Esophagus muscularis mucosa (tissue), 4 donors: Measurements from ENCODE around the gene KYAT1. TPM values are rescaled to one million over a fixed set of nuclear protein-coding genes. Genes with fewer than 3 reads are reported as not detected.
A peak's percentile ranks its signal among the peaks of the same experiment; 100 is the strongest.

Source experiments
- DNase-seq: peaks from one replicate; pipeline ENCODE4 v3.0.0-alpha.2; 2017; ENCODE audit errors: extremely low spot score
- H3K27ac ChIP-seq, 4 donors: fragments of 200-600 bp; sonication (generic); replicated peaks in 1 of 4; 1 replicate in 3 of 4; 2 replicates in 1 of 4; pipeline ENCODE4 v1.5.1; 2016 to 2019; ENCODE audit warnings: mild to moderate bottlenecking in 1 of 4
- H3K27me3 ChIP-seq, 4 donors: fragments of 200-600 bp; sonication (generic); one replicate each; pipeline versions ENCODE4 v1.5.1 to v1.6.0; 2016 to 2019
- H3K36me3 ChIP-seq, 4 donors: fragments of 200-600 bp; sonication (generic); one replicate each; pipeline ENCODE4 v1.5.1; 2016 to 2019
- H3K4me1 ChIP-seq, 4 donors: fragments of 200-600 bp; sonication (generic); one replicate each; pipeline ENCODE4 v1.5.1; 2016 to 2019
- H3K4me3 ChIP-seq, 4 donors: fragments of 200-600 bp; sonication (generic); 1 replicate in 2 of 4; 2 replicates in 2 of 4; pipeline ENCODE4 v1.5.1; 2016 to 2019; ENCODE audit warnings: mild to moderate bottlenecking in 4 of 4, moderate library complexity in 1 of 4
- H3K9me3 ChIP-seq, 4 donors: fragments of 200-600 bp; sonication (generic); 1 replicate in 3 of 4; 2 replicates in 1 of 4; pipeline ENCODE4 v1.5.1; 2016 to 2019
- EP300 ChIP-seq: sonication (generic); formaldehyde crosslinking; IDR thresholded peaks from one replicate; pipeline ENCODE4 v1.6.1; 2017; ENCODE audit warnings: antibody characterized with exemption
- POLR2A ChIP-seq: fragments of 450-650 bp; IDR thresholded peaks from one replicate; pipeline ENCODE4 v1.6.1; 2017; ENCODE audit warnings: antibody characterized with exemption, moderate library complexity, mild to moderate bottlenecking, low read depth
- POLR2AphosphoS5 ChIP-seq, 2 donors: sonication (generic); formaldehyde crosslinking; IDR thresholded peaks; one replicate each; pipeline ENCODE4 v1.6.1; 2017; ENCODE audit warnings: antibody characterized with exemption in 2 of 2
- WGBS: methylation state at CpG from one replicate; pipeline ENCODE4 v1.1.5; 2018; 5-methylcytosine and 5-hydroxymethylcytosine counted together
- intact Hi-C: fragments of 100-400 bp; cut with DNase I; formaldehyde crosslinking; loops from one replicate; pipeline ENCODE4 v1.15.1; 2023
- total RNA-seq, 4 donors: library from RNA; depleted of rRNA; stranded (reverse); fragments of >200 nt; gene quantifications; one replicate each; pipeline versions ENCODE4 v1.1.0 to v1.2.1, GENCODE V29; 2016
- TF ChIP-seq, protein P1 (sequence below), 3 experiments: fragments of 200-600 bp in 2 of 3; fragments of 450-650 bp in 1 of 3; sonication (generic) in 2 of 3; IDR thresholded peaks; one replicate each; pipeline ENCODE4 v1.5.1; 2017 to 2019; ENCODE audit warnings: antibody characterized with exemption in 3 of 3, mild to moderate bottlenecking in 2 of 3, moderate library complexity in 1 of 3

The KYAT1 gene
- total RNA-seq, 4 donors from 2014 or later = 4.3 to 8.4 (median 6.2) TPM

DNA sequence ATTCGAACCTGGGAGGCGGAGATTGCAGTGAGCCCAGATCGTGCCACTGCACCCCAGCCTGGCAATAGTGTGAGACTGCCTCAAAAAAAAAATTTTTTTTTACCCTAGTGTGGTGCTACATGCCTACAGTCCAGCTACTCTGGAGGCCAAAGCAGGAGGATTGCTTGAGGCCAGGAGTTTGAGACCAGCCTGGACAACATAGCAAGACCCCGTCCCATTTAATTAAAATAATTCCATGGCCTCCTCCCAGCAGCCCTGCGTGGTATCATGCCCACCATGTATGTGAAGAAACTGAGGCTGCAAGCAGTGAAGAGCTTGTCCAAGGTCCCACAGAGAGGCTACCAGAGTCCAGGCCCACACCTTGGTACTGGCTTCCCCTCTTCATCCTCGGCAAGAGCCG, 19.6 kb upstream of the KYAT1 start:
- H3K27me3 ChIP-seq = no peaks in the 10 kb centered on the region
- H3K4me3 ChIP-seq = no peak overlapping the region
- peak overlapping the region; percentile 23 to 72 (median 56) for H3K27ac ChIP-seq
- H3K9me3 ChIP-seq = no peaks in the 10 kb centered on the region
- TF ChIP-seq, protein P1, sequence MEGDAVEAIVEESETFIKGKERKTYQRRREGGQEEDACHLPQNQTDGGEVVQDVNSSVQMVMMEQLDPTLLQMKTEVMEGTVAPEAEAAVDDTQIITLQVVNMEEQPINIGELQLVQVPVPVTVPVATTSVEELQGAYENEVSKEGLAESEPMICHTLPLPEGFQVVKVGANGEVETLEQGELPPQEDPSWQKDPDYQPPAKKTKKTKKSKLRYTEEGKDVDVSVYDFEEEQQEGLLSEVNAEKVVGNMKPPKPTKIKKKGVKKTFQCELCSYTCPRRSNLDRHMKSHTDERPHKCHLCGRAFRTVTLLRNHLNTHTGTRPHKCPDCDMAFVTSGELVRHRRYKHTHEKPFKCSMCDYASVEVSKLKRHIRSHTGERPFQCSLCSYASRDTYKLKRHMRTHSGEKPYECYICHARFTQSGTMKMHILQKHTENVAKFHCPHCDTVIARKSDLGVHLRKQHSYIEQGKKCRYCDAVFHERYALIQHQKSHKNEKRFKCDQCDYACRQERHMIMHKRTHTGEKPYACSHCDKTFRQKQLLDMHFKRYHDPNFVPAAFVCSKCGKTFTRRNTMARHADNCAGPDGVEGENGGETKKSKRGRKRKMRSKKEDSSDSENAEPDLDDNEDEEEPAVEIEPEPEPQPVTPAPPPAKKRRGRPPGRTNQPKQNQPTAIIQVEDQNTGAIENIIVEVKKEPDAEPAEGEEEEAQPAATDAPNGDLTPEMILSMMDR (IDR thresholded peaks at IDR 0.05) = no peak
- no peak for TF ChIP-seq EP300
- TF ChIP-seq POLR2A = no peak
- TF ChIP-seq POLR2AphosphoS5 (IDR thresholded peaks at IDR 0.05) = no peak
- WGBS = 85% methylated on average over 7 of the region's 7 CpGs
- DNase-seq = no peak
- peaks cover 0 to 58% (median 42%) of the 10 kb centered on the region in 4 donors for H3K36me3 ChIP-seq
- peaks cover 41 to 54% (median 49%) of the 10 kb centered on the region in 4 donors for H3K4me1 ChIP-seq
- intact Hi-C loops = no loop called here

DNA sequence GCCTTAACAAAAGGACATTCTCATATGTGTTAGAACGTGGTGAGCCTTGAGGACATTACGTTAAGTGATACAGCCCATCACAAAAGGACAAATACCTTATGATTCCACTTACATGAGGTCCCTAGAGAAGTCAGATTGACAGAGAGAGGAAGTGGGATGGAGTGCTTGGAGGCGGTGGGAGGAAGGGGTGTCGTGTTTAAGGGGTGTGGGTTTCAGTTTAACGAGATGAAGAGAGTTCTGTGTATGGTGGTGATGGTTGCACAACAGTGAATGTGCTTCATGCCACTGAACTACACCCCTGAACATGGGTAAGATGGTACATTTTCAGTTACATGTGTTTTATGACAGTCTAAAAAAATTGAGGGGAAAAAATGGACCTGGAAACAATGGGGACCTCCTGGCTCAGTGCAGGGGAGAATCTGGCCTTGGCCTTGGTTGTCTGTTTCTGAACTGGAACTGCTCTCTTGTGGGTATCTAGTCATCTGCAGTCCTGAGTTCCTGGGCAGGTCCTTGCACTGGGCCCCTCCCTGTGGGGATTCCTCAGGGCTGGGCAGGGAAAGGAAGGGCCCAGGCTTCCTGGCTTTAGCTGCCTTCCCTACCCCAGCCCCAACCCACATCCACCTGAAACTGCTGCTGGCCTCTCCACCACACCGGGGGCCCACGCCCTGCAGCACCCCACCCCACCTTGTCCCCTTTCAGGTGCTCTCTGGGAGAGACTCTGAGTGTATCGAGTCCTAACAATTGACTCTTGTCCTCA, 18.0 kb upstream of the KYAT1 start:
- DNase-seq = no peak
- Histone ChIP-seq H3K4me3 (no peak overlapping the region), H3K4me1 (peaks cover 48 to 54% (median 50%) of the 10 kb centered on the region in 4 donors), H3K9me3 (no peaks in the 10 kb centered on the region), H3K27me3 (no peaks in the 10 kb centered on the region), H3K36me3 (peaks cover 4 to 71% (median 57%) of the 10 kb centered on the region in 4 donors), H3K27ac (peak overlapping the region; percentile 28 to 55 (median 34))
- WGBS = 61% methylated on average over 8 of the region's 8 CpGs
- TF ChIP-seq, protein P1 (IDR thresholded peaks at IDR 0.05) = no peak
- TF ChIP-seq POLR2AphosphoS5 (IDR thresholded peaks at IDR 0.05) (no peak), POLR2A (no peak), EP300 (no peak)
- intact Hi-C loops = no loop called here

DNA sequence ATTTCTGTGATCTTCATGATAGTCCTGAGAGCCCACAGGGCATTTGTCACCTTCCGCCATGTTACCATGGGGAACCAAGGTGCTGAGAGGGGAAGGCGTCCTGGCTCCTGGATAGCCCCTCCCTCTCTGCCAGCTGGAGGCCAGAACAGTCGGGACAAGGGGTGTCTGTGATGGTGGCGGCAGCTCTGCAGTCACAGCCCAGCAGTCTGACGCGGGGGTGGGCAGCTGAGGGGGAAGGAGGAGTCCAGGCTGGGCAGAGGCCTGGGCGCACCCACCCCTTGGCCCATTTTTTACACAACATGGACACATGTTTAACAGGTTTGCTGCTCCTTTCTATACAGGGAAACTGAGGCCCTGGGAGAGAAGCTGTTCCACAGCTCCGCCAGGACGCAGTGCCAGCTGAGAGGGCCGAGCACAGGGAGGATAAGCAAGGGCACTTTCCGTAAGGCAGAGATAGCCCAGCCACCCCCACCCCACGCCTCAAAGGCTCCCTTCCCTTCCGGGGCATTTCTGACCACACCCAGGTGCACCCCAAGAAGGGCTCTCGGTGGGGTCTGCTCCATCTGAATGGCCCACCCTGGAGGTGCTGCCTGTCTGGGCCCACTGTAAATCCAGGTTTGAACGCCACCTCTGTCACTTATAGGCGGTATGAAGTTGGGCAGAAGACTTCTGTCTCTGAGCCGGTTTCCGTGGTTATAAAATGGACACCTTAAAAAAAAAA, 17.3 kb upstream of the KYAT1 start:
- WGBS = 75% methylated on average over 8 of the region's 18 CpGs
- Histone ChIP-seq H3K4me1 (peaks cover 46 to 54% (median 49%) of the 10 kb centered on the region in 4 donors), H3K9me3 (no peaks in the 10 kb centered on the region), H3K27me3 (no peaks in the 10 kb centered on the region), H3K27ac (peak overlapping the region; percentile 15 to 55 (median 30)), H3K4me3 (no peak overlapping the region), H3K36me3 (peaks cover 5 to 79% (median 62%) of the 10 kb centered on the region in 4 donors)
- DNase-seq = no peak
- no peak for TF ChIP-seq POLR2AphosphoS5 (IDR thresholded peaks at IDR 0.05)
- TF ChIP-seq, protein P1 (IDR thresholded peaks at IDR 0.05) = no peak
- TF ChIP-seq POLR2A = no peak
- TF ChIP-seq EP300 = no peak
- intact Hi-C loops = no loop called here

DNA sequence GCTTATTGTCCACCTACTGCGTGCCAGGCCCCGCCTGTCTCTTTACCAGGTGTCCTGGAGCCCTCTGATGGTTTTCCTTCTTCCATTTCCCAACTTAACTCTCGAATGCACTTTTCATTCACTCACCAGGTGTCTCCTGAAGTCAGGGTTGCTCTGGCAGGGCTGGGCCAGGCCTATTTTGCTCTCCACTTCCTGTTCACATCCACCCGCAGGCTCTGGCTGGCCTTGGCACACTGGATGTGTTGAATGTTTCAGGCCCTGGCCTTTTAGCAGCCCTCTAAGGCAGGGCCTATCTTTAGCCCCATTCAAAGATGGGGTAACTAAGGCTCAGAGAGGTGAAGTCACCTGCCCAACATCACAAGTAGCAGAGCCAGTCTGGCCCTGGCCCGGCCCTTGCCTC, 16.6 kb upstream of the KYAT1 start:
- 91% methylated on average over 5 of the region's 5 CpGs for WGBS
- TF ChIP-seq POLR2A (no peak), EP300 (no peak), POLR2AphosphoS5 (IDR thresholded peaks at IDR 0.05) (no peak)
- TF ChIP-seq, protein P1 (IDR thresholded peaks at IDR 0.05) = no peak
- Histone ChIP-seq H3K9me3 (no peaks in the 10 kb centered on the region), H3K36me3 (peaks cover 7 to 85% (median 67%) of the 10 kb centered on the region in 4 donors), H3K27me3 (no peaks in the 10 kb centered on the region), H3K4me3 (no peak overlapping the region), H3K27ac (peak overlapping the region; percentile 15 to 55 (median 30)), H3K4me1 (peaks cover 46 to 58% (median 52%) of the 10 kb centered on the region in 4 donors)
- intact Hi-C loops = no loop called here
- no peak for DNase-seq
